ENCODE measurements around the gene NT5C.
"Not testable (repeated sequence)": the region's sequence is repeated elsewhere in the genome, so short reads cannot be mapped to it uniquely, and the experiment has no call there.

The NT5C gene

GRCh38 chr17:75147878-75148546 is 16.5 kb upstream of the NT5C start:
- peak in 1 of 10 donors; percentile 23 for DNase-seq
- intact Hi-C loops (cut with DNase I) = no loop called here

GRCh38 chr17:75146592-75146991 is 15.1 kb upstream of the NT5C start:
- intact Hi-C loops (cut with DNase I) = no loop called here
- no peak for DNase-seq

GRCh38 chr17:75144816-75145512 is 13.4 kb upstream of the NT5C start:
- intact Hi-C loops (cut with DNase I) = no loop called here
- DNase-seq = peak in 2 of 10 donors; percentile 48 to 79

GRCh38 chr17:75142236-75142971 is 10.9 kb upstream of the NT5C start:
- DNase-seq = peak in 2 of 10 donors; percentile 4 to 55
- intact Hi-C loops (cut with DNase I) = no loop called here

- peak in 1 of 10 donors; percentile 49 for DNase-seq
- intact Hi-C loops (cut with DNase I) = no loop called here
These were observed 7.0 kb upstream of the NT5C start for GRCh38 chr17:75138519-75138918.

- intact Hi-C loops (cut with DNase I) = not testable (repeated sequence)
- peak in 2 of 10 donors; percentile 6 to 13 for DNase-seq
These were observed 6.2 kb upstream of the NT5C start for GRCh38 chr17:75137762-75138161.

GRCh38 chr17:75135946-75136345 is 4.4 kb upstream of the NT5C start:
- intact Hi-C loops (cut with DNase I) = no loop called here
- DNase-seq = peak in 2 of 10 donors; percentile 36 to 56

- peak in 2 of 10 donors; percentile 39 to 51 for DNase-seq
- intact Hi-C loops (cut with DNase I) = no loop called here
These were observed 3.9 kb upstream of the NT5C start for GRCh38 chr17:75135452-75135851.

GRCh38 chr17:75133607-75134347 is 2.2 kb upstream of the NT5C start:
- intact Hi-C loops (cut with DNase I) = not testable (repeated sequence)
- DNase-seq = peak in 3 of 10 donors; percentile 31 to 54 (median 42)

- DNase-seq = peak in 3 of 10 donors; percentile 35 to 56 (median 52)
- intact Hi-C loops (cut with DNase I) = no loop called here
These were observed 1.5 kb upstream of the NT5C start for GRCh38 chr17:75133001-75133400.

- intact Hi-C loops (cut with DNase I) = not testable (repeated sequence)
- DNase-seq = peak in 3 of 10 donors; percentile 37 to 55 (median 40)
These were observed 767 bp upstream of the NT5C start for GRCh38 chr17:75132018-75133000.

- DNase-seq = peak in 6 of 10 donors; percentile 23 to 87 (median 54)
- intact Hi-C loops (cut with DNase I) = loop anchor here (2.0 kb wide), 1 partner anchor 16 kb away; no protein-coding TSS in a partner anchor
These were observed 787 bp downstream of the NT5C start for GRCh38 chr17:75130632-75131277.

GRCh38 chr17:75130059-75130631 is 1.4 kb downstream of the NT5C start:
- intact Hi-C loops (cut with DNase I) = loop anchor here (2.0 kb wide), 1 partner anchor 15 kb away; no protein-coding TSS in a partner anchor
- DNase-seq = peak in 2 of 10 donors; percentile 73 to 82

- intact Hi-C loops (cut with DNase I) = no loop called here
- DNase-seq = peak in 3 of 10 donors; percentile 23 to 54 (median 50)
These were observed 2.0 kb downstream of the NT5C start for GRCh38 chr17:75129576-75129975.

GRCh38 chr17:75128694-75129505 is 2.6 kb downstream of the NT5C start:
- intact Hi-C loops (cut with DNase I) = no loop called here
- DNase-seq = peak in 3 of 10 donors; percentile 37 to 77 (median 72)

- intact Hi-C loops (cut with DNase I); DNase-seq: not testable (repeated sequence)
These were observed 3.6 kb downstream of the NT5C start for GRCh38 chr17:75127936-75128335.

- intact Hi-C loops (cut with DNase I) = no loop called here
- peak in 1 of 10 donors; percentile 40 for DNase-seq
These were observed 4.6 kb downstream of the NT5C start for GRCh38 chr17:75126954-75127353.

Measured in posterior cingulate gyrus (tissue), 11 donors.